Stomach smooth muscle (tissue), 2 donors: ENCODE results near the gene EGFR.
A peak's percentile ranks its signal among the peaks of the same experiment; 100 is the strongest.

Experiments
- H3K27ac ChIP-seq: one replicate; pipeline ENCODE4 v1.7.0; 2013; ENCODE audit warnings: mild to moderate bottlenecking, low read length, inconsistent platforms
- H3K27me3 ChIP-seq, 2 donors: one replicate each; pipeline ENCODE4 v1.7.0; 2013; ENCODE audit warnings: low read length in 2 of 2; ENCODE audit not compliant: insufficient read depth in 2 of 2, control insufficient read depth in 1 of 2
- H3K36me3 ChIP-seq, 2 donors: one replicate each; pipeline ENCODE4 v1.7.0; 2013; ENCODE audit warnings: low read length in 2 of 2; ENCODE audit not compliant: control insufficient read depth in 2 of 2, insufficient read depth in 2 of 2
- H3K4me1 ChIP-seq: one replicate; pipeline ENCODE4 v1.7.0; 2013; ENCODE audit warnings: low read length; ENCODE audit not compliant: control insufficient read depth, insufficient read depth
- H3K4me3 ChIP-seq, 2 donors: one replicate each; pipeline ENCODE4 v1.7.0; 2013; ENCODE audit warnings: low read length in 2 of 2
- H3K9ac ChIP-seq, 2 donors: one replicate each; pipeline ENCODE4 v1.7.0; 2013; ENCODE audit warnings: low read length in 2 of 2, mild to moderate bottlenecking in 1 of 2
- H3K9me3 ChIP-seq, 2 donors: one replicate each; pipeline ENCODE4 v1.7.0; 2013; ENCODE audit warnings: low read length in 2 of 2; ENCODE audit not compliant: control insufficient read depth in 2 of 2
- donor health status: healthy.
- donor health status: Pancreatic carcinoma.

EGFR gene

DNA sequence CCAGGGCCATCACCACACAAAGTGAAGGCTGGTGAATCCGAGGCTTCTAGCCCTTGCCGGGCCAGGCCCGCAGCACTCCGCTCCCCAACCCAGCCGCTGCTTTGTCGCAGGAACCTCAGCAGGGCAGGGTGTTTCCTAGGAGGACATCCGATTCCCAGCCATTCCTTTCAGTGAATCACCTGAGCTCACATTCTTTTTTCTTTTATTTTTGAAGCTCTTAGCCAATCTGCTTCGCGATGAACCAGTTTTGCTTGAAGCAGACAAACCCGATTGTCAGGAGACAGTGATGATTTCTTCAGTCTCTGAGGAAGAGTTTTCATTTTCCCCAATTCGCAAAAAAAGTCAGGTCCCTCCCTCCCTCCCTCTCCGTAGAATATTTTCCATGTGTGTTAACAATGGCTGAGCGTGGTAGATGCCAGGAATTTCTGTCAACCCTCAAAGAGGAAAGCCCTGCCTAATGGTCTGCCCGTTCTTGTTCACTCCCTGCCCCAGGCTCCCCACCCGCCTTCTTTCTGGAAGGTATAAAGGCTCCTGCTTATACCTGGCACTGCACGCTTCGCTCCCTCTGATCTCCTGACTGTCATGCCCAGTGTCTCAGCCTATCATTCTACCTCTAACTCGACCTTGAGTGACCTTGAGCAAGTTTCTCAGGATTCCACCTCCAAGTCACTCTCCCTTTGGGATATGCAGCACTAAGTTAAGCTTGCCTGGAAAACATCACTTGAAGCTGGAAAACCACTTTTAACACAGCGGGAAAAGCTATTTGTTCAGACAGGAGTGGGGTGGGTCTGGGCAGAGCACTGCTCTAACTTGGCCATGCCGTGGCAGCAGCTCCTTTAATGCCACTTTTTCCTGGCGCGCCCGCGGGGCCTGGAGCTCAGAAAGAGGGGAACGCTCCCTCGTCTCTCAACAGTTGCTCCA is 35.1 kb downstream of the EGFR start:
- peak overlapping the region in 1 of 2 donors; percentile 44 for H3K4me3 ChIP-seq
- no peaks in the 10 kb centered on the region for H3K9me3 ChIP-seq
- no peaks in the 10 kb centered on the region for H3K36me3 ChIP-seq
- H3K27ac ChIP-seq = peak overlapping the region; percentile 77
- peaks cover 49% of the 10 kb centered on the region for H3K4me1 ChIP-seq
- H3K27me3 ChIP-seq = no peaks in the 10 kb centered on the region
- H3K9ac ChIP-seq = peak overlapping the region; percentile 21 to 58

- Histone ChIP-seq H3K27me3 (no peaks in the 10 kb centered on the region), H3K4me3 (peak overlapping the region in 1 of 2 donors; percentile 44), H3K27ac (peak overlapping the region; percentile 77), H3K9ac (peak overlapping the region in 1 of 2 donors; percentile 58), H3K9me3 (no peaks in the 10 kb centered on the region), H3K36me3 (no peaks in the 10 kb centered on the region), H3K4me1 (peaks cover 41% of the 10 kb centered on the region)
Observed at GRCh38 chr7:55054758-55055157, 35.9 kb downstream of the EGFR start.

GRCh38 chr7:55055479-55055878 is 36.7 kb downstream of the EGFR start:
- Histone ChIP-seq H3K9ac (no peak overlapping the region), H3K27me3 (no peaks in the 10 kb centered on the region), H3K27ac (peak overlapping the region; percentile 77), H3K9me3 (no peaks in the 10 kb centered on the region), H3K4me3 (no peak overlapping the region), H3K36me3 (no peaks in the 10 kb centered on the region), H3K4me1 (peaks cover 35% of the 10 kb centered on the region)

DNA sequence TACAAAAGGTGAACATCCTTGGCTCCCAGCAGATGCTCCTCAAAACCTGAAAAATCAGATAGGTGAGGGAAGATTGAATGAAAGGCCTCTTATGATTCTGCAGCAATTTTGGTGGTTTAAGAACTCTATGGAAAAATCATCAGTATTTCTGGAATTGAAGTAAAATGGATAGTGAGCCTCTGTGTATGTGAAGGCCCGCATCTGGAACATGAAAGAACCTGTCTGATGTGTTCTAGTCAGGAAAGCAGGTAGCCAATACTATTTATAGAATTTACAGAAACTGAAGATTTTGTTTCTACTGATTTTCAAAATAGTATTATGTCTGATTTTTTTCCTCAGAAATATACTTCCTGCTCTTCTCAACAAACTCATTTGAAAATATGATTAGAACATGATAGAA is 37.3 kb downstream of the EGFR start:
- Histone ChIP-seq H3K9me3 (no peaks in the 10 kb centered on the region), H3K4me3 (no peak overlapping the region), H3K27ac (no peak overlapping the region), H3K9ac (no peak overlapping the region), H3K4me1 (peaks cover 37% of the 10 kb centered on the region), H3K27me3 (no peaks in the 10 kb centered on the region), H3K36me3 (no peaks in the 10 kb centered on the region)

- H3K27ac ChIP-seq = no peak overlapping the region
- H3K36me3 ChIP-seq = no peaks in the 10 kb centered on the region
- no peak overlapping the region for H3K9ac ChIP-seq
- H3K4me1 ChIP-seq = peaks cover 44% of the 10 kb centered on the region
- peak overlapping the region in 1 of 2 donors; percentile 29 for H3K4me3 ChIP-seq
- no peaks in the 10 kb centered on the region for H3K27me3 ChIP-seq
- no peaks in the 10 kb centered on the region for H3K9me3 ChIP-seq
Observed at GRCh38 chr7:55056577-55057480, 38.0 kb downstream of the EGFR start.

- Histone ChIP-seq H3K27me3 (no peaks in the 10 kb centered on the region), H3K9me3 (no peaks in the 10 kb centered on the region), H3K36me3 (no peaks in the 10 kb centered on the region), H3K27ac (no peak overlapping the region), H3K4me3 (no peak overlapping the region), H3K4me1 (peaks cover 41% of the 10 kb centered on the region), H3K9ac (no peak overlapping the region)
Observed at GRCh38 chr7:55058314-55058713, 39.5 kb downstream of the EGFR start.

- Histone ChIP-seq H3K4me3 (no peak overlapping the region), H3K9ac (no peak overlapping the region), H3K36me3 (no peaks in the 10 kb centered on the region), H3K4me1 (peaks cover 37% of the 10 kb centered on the region), H3K27me3 (no peaks in the 10 kb centered on the region), H3K9me3 (no peaks in the 10 kb centered on the region), H3K27ac (no peak overlapping the region)
Observed at GRCh38 chr7:55059021-55059420, 40.2 kb downstream of the EGFR start.

GRCh38 chr7:55060085-55060484 is 41.3 kb downstream of the EGFR start:
- Histone ChIP-seq H3K9me3 (no peaks in the 10 kb centered on the region), H3K27me3 (no peaks in the 10 kb centered on the region), H3K4me1 (peaks cover 32% of the 10 kb centered on the region), H3K4me3 (no peak overlapping the region), H3K27ac (no peak overlapping the region), H3K9ac (no peak overlapping the region), H3K36me3 (no peaks in the 10 kb centered on the region)

- peak overlapping the region; percentile 11 for H3K27ac ChIP-seq
- H3K4me3 ChIP-seq = no peak overlapping the region
- no peaks in the 10 kb centered on the region for H3K27me3 ChIP-seq
- no peak overlapping the region for H3K9ac ChIP-seq
- peaks cover 33% of the 10 kb centered on the region for H3K4me1 ChIP-seq
- H3K9me3 ChIP-seq = no peaks in the 10 kb centered on the region
- no peaks in the 10 kb centered on the region for H3K36me3 ChIP-seq
Observed at GRCh38 chr7:55060636-55061022, 41.8 kb downstream of the EGFR start.

- H3K36me3 ChIP-seq = no peaks in the 10 kb centered on the region
- peaks cover 41% of the 10 kb centered on the region for H3K4me1 ChIP-seq
- no peak overlapping the region for H3K4me3 ChIP-seq
- H3K27me3 ChIP-seq = no peaks in the 10 kb centered on the region
- no peaks in the 10 kb centered on the region for H3K9me3 ChIP-seq
- H3K9ac ChIP-seq = no peak overlapping the region
- no peak overlapping the region for H3K27ac ChIP-seq
Observed at GRCh38 chr7:55061726-55062499, 43.1 kb downstream of the EGFR start.
